Mesendoderm (in vitro differentiated cells): ENCODE data around the gene NPAS1.

Source experiments
- DNase-seq: peaks from one replicate; pipeline ENCODE4 v3.0.0; 2013
- H2AK5ac ChIP-seq: 2 replicates; pipeline ENCODE4 v1.6.1; 2013; ENCODE audit warnings: low read length, inconsistent platforms
- H2BK120ac ChIP-seq: 2 replicates; pipeline ENCODE4 v1.6.1; 2013; ENCODE audit warnings: low read depth, mild to moderate bottlenecking, low read length, moderate library complexity, mixed read lengths
- H2BK15ac ChIP-seq: replicated peaks from 2 replicates; pipeline ENCODE4 v1.6.1; 2013; ENCODE audit warnings: low read depth, mild to moderate bottlenecking, moderate library complexity
- H2BK5ac ChIP-seq: 2 replicates; pipeline ENCODE4 v1.6.1; 2013; ENCODE audit warnings: low read length, inconsistent platforms
- H3K18ac ChIP-seq: 2 replicates; pipeline ENCODE4 v1.6.1; 2013; ENCODE audit warnings: mild to moderate bottlenecking, low read length, mixed read lengths
- H3K23ac ChIP-seq: one replicate; pipeline ENCODE4 v1.6.1; 2013; ENCODE audit warnings: low read length
- H3K27ac ChIP-seq: 2 replicates; pipeline ENCODE4 v1.5.1; 2013; ENCODE audit warnings: low read depth, mild to moderate bottlenecking, inconsistent platforms, low read length, moderate library complexity
- H3K27me3 ChIP-seq: 2 replicates; pipeline ENCODE4 v1.6.1; 2013; ENCODE audit warnings: low read length, control low read depth, mild to moderate bottlenecking, inconsistent platforms; ENCODE audit not compliant: insufficient read depth, poor library complexity
- H3K36me3 ChIP-seq: 2 replicates; pipeline ENCODE4 v1.6.1; 2013; ENCODE audit warnings: low read length, inconsistent platforms; ENCODE audit not compliant: control insufficient read depth, insufficient read depth
- H3K4ac ChIP-seq: one replicate; pipeline ENCODE4 v1.6.1; 2013; ENCODE audit warnings: low read depth, mild to moderate bottlenecking, low read length, moderate library complexity
- H3K4me1 ChIP-seq: 2 replicates; pipeline ENCODE4 v1.6.1; 2013; ENCODE audit warnings: low read depth, low read length, inconsistent platforms; ENCODE audit not compliant: control insufficient read depth
- H3K4me2 ChIP-seq: 2 replicates; pipeline ENCODE4 v1.6.1; 2013; ENCODE audit warnings: low read length
- H3K4me3 ChIP-seq: 2 replicates; pipeline ENCODE4 v1.5.1; 2013; ENCODE audit warnings: mild to moderate bottlenecking, low read length
- H3K56ac ChIP-seq: one replicate; pipeline ENCODE4 v1.6.1; 2013; ENCODE audit warnings: low read length
- H3K79me1 ChIP-seq: 2 replicates; pipeline ENCODE4 v1.6.1; 2013; ENCODE audit warnings: low read length, inconsistent platforms
- H3K79me2 ChIP-seq: 2 replicates; pipeline ENCODE4 v1.6.1; 2013; ENCODE audit warnings: mild to moderate bottlenecking, low read length; ENCODE audit not compliant: control insufficient read depth, insufficient read depth
- H3K9ac ChIP-seq: 2 replicates; pipeline ENCODE4 v1.6.1; 2013; ENCODE audit warnings: low read length, inconsistent platforms
- H4K5ac ChIP-seq: one replicate; pipeline ENCODE4 v1.6.1; 2013; ENCODE audit warnings: low read length
- H4K8ac ChIP-seq: one replicate; pipeline ENCODE4 v1.6.1; 2013; ENCODE audit warnings: low read depth, mild to moderate bottlenecking, control low read depth, low read length, moderate library complexity
- WGBS: extraction: QIAGEN DNeasy Blood & Tissue Kit; methylation state at CpG from one replicate; pipeline ENCODE4 v1.1.7; 2013; ENCODE audit warnings: low lambda C conversion rate, missing lambda C conversion rate; ENCODE audit not compliant: insufficient coverage; ENCODE audit errors: extremely low coverage; 5-methylcytosine and 5-hydroxymethylcytosine counted together

The NPAS1 gene

DNA sequence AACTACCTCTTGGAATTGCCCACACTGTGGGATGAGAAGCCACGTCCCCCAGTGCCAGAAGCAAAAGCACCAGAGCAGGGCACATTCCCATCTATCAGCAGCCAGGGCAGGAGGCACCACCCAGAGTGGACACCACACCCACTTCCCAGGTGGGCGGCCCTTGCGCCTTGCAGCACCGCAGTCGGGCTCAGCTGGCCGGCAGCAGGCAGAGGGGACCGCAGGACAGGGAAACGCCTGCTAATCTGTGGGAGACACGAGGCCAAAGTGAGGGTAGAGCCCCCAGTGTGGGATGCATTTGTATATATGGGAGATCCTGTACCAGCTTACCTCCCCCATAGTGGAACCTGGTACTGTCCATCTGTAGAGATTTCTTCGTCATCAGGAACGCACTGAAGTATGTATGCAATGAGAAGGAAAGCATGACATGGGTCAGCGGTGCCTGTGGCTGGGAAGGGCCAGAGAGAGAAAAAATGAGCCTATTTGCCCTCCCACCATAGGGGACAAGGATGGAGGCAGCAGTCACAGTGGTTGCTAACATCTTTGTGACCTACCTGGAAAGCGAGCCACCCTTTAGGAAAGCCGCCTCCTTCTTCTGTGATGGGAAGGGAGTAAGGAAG, 30.9 kb upstream of the NPAS1 start:
- Histone ChIP-seq H2AK5ac (no peak overlapping the region), H3K4me3 (no peak overlapping the region), H3K9ac (no peak overlapping the region), H2BK120ac (no peak overlapping the region), H3K27me3 (no peaks in the 10 kb centered on the region), H3K4me1 (no peaks in the 10 kb centered on the region), H3K23ac (no peak overlapping the region), H4K8ac (no peak overlapping the region), H2BK15ac (no peak overlapping the region), H3K79me2 (no peaks in the 10 kb centered on the region), H3K4me2 (no peak overlapping the region), H3K27ac (no peak overlapping the region), H2BK5ac (no peak overlapping the region), H4K5ac (no peak overlapping the region), H3K56ac (no peak overlapping the region), H3K36me3 (no peaks in the 10 kb centered on the region), H3K79me1 (no peaks in the 10 kb centered on the region), H3K18ac (no peak overlapping the region), H3K4ac (no peak overlapping the region)
- no peak for DNase-seq
- no CpG with 5 or more reads among the region's 14 CpGs for WGBS

DNA sequence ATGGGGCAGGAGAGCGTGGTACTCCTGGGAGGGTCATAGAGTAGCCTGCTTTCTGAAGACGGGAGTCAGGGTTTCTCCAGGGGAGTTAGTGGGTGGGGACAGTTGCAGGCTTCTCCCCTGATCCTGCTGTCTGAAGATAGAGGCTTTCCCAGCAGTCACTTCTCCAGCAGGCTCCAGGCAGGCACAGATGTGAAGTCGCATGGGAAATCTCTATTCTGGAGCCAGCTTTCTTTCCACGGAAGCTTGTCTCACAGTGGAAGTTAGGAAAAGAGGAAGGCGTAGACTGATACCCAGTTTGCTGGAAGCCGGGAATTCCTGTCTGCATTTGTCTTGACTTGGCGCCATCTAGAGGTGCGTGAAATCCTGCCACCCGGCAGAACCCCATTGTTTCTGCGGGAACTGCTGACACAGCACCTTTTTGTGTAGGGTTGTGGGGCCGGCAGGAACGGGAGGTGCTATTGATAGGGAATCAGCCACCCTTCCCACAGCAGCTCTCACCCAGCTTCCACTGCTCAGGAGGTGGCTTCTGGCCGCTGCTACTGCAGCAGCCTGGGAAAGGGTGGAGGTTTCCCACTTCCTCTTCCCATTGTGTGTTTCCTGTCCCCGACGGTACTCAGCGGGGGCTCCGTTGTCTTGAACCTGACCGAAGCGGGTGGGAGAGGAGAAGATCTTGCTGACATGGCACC, 28.5 kb upstream of the NPAS1 start:
- Histone ChIP-seq H3K23ac (no peak overlapping the region), H2BK120ac (no peak overlapping the region), H4K5ac (no peak overlapping the region), H3K27ac (no peak overlapping the region), H3K4me2 (no peak overlapping the region), H3K79me2 (no peaks in the 10 kb centered on the region), H2AK5ac (no peak overlapping the region), H3K9ac (peak overlapping the region; percentile 36), H3K27me3 (no peaks in the 10 kb centered on the region), H3K4me3 (no peak overlapping the region), H3K18ac (no peak overlapping the region), H2BK15ac (no peak overlapping the region), H3K79me1 (no peaks in the 10 kb centered on the region), H3K4ac (no peak overlapping the region), H3K36me3 (no peaks in the 10 kb centered on the region), H3K4me1 (no peaks in the 10 kb centered on the region), H3K56ac (peak overlapping the region; percentile 63), H4K8ac (no peak overlapping the region), H2BK5ac (peak overlapping the region; percentile 20)
- no CpG with 5 or more reads among the region's 19 CpGs for WGBS
- peak; percentile 88 for DNase-seq

DNA sequence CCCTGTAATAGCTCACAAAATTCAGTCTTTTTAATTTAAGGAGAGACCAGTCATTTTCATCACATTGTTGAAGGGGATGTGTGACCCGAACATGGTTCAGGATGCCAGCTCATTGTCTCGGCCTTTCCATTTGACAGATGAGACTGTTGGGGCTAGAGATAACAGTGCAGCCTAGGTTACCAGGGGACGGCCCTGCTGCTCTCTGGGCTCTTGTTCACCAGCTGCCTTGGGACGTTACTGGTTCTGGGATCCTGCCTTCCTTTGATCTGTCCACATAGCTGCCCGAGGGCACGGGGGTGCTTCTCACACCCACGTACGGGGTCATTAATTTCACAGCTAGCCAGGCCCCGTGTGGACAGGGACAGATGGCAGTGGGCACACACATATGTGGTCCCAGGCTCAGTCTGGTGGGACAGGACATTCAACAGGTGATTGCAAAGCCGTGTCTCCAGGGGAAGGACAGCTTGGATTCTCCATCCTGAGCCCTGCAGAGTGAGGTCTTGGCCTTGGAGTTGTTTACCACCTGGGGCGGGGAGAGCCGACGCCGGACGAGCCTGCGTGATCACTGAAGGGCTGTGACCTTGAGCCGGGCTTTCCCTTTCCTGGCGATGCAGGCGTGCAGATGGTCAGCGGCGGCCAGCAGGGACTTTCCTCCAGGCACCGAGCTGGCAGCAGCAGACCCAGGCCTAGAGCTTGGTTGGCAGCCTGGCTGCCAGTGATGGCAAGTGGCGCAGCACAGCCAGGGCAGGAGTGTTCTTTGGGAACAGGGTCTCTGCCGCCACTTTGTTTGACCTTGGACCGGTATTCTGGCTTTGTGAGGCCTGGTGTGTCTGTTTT, 26.7 kb upstream of the NPAS1 start:
- no CpG with 5 or more reads among the region's 25 CpGs for WGBS
- Histone ChIP-seq H4K8ac (no peak overlapping the region), H3K4ac (no peak overlapping the region), H3K23ac (no peak overlapping the region), H3K36me3 (no peaks in the 10 kb centered on the region), H3K79me1 (no peaks in the 10 kb centered on the region), H3K4me3 (no peak overlapping the region), H2BK5ac (no peak overlapping the region), H3K56ac (no peak overlapping the region), H2BK120ac (no peak overlapping the region), H3K18ac (no peak overlapping the region), H3K4me1 (no peaks in the 10 kb centered on the region), H2AK5ac (no peak overlapping the region), H4K5ac (no peak overlapping the region), H3K9ac (no peak overlapping the region), H3K4me2 (no peak overlapping the region), H2BK15ac (no peak overlapping the region), H3K79me2 (no peaks in the 10 kb centered on the region), H3K27ac (no peak overlapping the region), H3K27me3 (no peaks in the 10 kb centered on the region)
- no peak for DNase-seq

DNA sequence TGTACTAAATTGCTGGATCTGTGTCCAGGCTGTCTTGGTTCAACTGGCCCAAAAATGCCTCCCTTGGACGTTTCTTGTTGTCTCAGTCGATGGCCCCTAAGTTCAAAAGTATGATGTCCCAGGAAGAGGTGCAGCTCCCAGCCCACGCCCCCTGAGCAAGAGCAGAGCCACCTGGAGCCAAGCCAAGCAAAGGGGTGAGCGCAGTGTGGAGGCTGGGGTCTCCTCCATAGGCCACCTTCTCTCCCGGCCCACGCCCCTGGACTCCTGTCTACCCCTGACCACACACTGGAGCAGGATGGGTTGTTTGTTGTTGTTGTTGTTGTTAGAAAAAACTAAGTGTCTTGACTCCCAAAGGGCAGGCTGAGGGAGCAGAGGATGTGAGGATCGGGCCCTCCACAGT, 26.0 kb upstream of the NPAS1 start:
- Histone ChIP-seq H3K23ac (no peak overlapping the region), H3K4ac (no peak overlapping the region), H4K5ac (no peak overlapping the region), H3K79me2 (no peaks in the 10 kb centered on the region), H2BK120ac (no peak overlapping the region), H3K79me1 (no peaks in the 10 kb centered on the region), H3K9ac (no peak overlapping the region), H3K4me1 (no peaks in the 10 kb centered on the region), H3K27me3 (no peaks in the 10 kb centered on the region), H3K18ac (no peak overlapping the region), H3K4me2 (no peak overlapping the region), H4K8ac (no peak overlapping the region), H2AK5ac (no peak overlapping the region), H3K4me3 (no peak overlapping the region), H3K56ac (no peak overlapping the region), H2BK5ac (no peak overlapping the region), H3K36me3 (no peaks in the 10 kb centered on the region), H2BK15ac (no peak overlapping the region), H3K27ac (no peak overlapping the region)
- no CpG with 5 or more reads among the region's 7 CpGs for WGBS
- no peak for DNase-seq

DNA sequence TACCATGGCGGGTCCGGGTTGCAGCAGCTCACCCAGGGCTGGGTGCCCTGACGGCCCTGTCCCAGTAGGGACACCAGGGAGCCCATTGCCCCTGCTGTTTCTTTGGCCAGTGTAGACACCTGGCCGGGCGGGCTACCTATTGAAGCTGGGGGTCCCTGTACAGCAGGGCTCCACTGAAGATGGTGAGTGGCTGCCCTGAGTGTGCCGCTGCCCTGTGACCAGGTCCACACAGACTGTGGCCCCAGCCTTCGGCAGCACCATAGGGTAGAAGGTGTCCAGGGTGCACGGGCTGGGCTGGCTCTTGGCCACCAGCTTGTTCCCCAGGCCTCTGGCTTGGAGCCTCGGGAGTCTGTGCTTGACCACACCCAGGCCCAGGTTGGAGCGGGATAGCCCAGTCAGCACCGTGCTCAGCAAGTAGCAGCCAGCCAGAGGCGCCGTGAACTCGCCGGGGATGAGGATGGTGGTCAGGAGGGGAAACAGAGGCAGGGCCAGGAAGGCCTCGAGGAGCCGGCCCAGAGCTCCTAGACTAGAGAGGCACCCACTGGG, 25.4 kb upstream of the NPAS1 start:
- WGBS = no CpG with 5 or more reads among the region's 17 CpGs

More for the DNA sequence above, 25.4 kb upstream of the NPAS1 start:
- Histone ChIP-seq H4K5ac (no peak overlapping the region), H3K56ac (no peak overlapping the region), H3K36me3 (no peaks in the 10 kb centered on the region), H3K79me2 (no peaks in the 10 kb centered on the region), H3K4me1 (no peaks in the 10 kb centered on the region), H3K4me3 (no peak overlapping the region), H3K27me3 (no peaks in the 10 kb centered on the region), H3K27ac (no peak overlapping the region), H3K4me2 (no peak overlapping the region), H2BK15ac (no peak overlapping the region), H2BK5ac (no peak overlapping the region), H3K79me1 (no peaks in the 10 kb centered on the region), H4K8ac (no peak overlapping the region), H3K23ac (no peak overlapping the region), H3K18ac (no peak overlapping the region), H2BK120ac (no peak overlapping the region), H3K4ac (no peak overlapping the region), H3K9ac (no peak overlapping the region), H2AK5ac (no peak overlapping the region)
- DNase-seq = no peak
